ENCODE measurements around the gene UBALD1.

- no peak for TF ChIP-seq POLR2A (IDR thresholded peaks at IDR 0.05)
- TF ChIP-seq CTCF (IDR thresholded peaks at IDR 0.05 in 8 of 11, conservative IDR thresholded peaks at IDR 0.05 in 3 of 11) = no peak
Observed at GRCh38 chr16:4604401-4604800, 10.3 kb downstream of the UBALD1 start.
